ENCODE measurements around the gene ROBO1. TPM values are rescaled to one million over a fixed set of nuclear protein-coding genes. Genes with fewer than 3 reads are reported as not detected.

ROBO1 gene
- total RNA-seq, 3 donors from 2014 or later = 12.7 to 50.7 (median 23.6) TPM

DNA sequence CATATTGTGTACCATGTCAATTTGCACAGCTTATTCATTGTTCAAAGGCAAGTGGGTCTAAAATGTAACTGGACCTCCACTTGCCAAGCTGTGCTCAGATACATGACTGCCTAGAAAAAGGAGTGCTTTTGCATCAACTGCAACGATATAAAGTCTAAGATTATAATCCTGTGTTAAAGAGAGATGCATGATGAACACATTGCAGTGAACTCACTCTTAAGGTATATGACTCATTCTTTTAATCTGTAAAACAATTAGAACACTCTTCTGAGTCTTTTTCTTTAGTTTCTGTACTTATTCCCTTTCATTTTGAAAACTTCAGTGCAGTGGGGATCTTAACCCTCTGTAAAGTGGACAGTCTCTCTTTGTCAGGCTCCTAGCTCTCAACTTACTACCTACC, 982.8 kb downstream of the ROBO1 start:
- no peaks in the 10 kb centered on the region for H3K4me1 ChIP-seq
- intact Hi-C loops (cut with DNase I; ENCODE audit: low total_unique reads) = no loop called here
- H3K36me3 ChIP-seq = no peaks in the 10 kb centered on the region
- H3K4me3 ChIP-seq = no peak overlapping the region
- TF ChIP-seq POLR2AphosphoS5 (IDR thresholded peaks at IDR 0.05) (no peak), POLR2A (IDR thresholded peaks at IDR 0.05) (no peak)
- TF ChIP-seq, protein P1, sequence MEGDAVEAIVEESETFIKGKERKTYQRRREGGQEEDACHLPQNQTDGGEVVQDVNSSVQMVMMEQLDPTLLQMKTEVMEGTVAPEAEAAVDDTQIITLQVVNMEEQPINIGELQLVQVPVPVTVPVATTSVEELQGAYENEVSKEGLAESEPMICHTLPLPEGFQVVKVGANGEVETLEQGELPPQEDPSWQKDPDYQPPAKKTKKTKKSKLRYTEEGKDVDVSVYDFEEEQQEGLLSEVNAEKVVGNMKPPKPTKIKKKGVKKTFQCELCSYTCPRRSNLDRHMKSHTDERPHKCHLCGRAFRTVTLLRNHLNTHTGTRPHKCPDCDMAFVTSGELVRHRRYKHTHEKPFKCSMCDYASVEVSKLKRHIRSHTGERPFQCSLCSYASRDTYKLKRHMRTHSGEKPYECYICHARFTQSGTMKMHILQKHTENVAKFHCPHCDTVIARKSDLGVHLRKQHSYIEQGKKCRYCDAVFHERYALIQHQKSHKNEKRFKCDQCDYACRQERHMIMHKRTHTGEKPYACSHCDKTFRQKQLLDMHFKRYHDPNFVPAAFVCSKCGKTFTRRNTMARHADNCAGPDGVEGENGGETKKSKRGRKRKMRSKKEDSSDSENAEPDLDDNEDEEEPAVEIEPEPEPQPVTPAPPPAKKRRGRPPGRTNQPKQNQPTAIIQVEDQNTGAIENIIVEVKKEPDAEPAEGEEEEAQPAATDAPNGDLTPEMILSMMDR (IDR thresholded peaks at IDR 0.05) = no peak
- no peaks in the 10 kb centered on the region for H3K27me3 ChIP-seq
- H3K9me3 ChIP-seq = no peaks in the 10 kb centered on the region
- no peak overlapping the region for H3K27ac ChIP-seq
- DNase-seq (ENCODE audit: low spot score in 2 of 2) = no peak

DNA sequence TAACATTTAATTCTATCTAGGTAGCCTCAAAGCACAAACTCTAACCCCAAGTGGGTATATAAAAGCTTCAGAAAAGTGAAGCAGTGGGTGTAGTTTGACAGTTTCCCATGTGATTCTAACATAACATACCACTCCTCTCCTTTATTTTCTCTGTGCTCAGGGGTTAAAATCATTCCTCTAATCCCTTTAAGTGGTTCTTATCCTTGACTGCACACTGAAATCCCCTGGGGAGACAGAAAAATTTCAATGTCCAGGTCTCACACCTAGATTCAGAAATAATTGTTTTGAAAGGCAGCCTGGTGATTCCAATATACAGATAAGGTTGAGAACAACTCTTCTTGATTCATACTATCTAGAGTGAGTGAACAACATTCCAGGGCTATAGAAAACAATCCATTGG, 986.4 kb downstream of the ROBO1 start:
- Histone ChIP-seq H3K27ac (no peak overlapping the region), H3K4me3 (no peak overlapping the region), H3K4me1 (no peaks in the 10 kb centered on the region), H3K36me3 (no peaks in the 10 kb centered on the region), H3K9me3 (no peaks in the 10 kb centered on the region), H3K27me3 (no peaks in the 10 kb centered on the region)
- TF ChIP-seq, protein P1 (IDR thresholded peaks at IDR 0.05) = no peak
- TF ChIP-seq POLR2AphosphoS5 (IDR thresholded peaks at IDR 0.05) (no peak), POLR2A (IDR thresholded peaks at IDR 0.05) (no peak)
- DNase-seq (ENCODE audit: low spot score in 2 of 2) = no peak
- intact Hi-C loops (cut with DNase I; ENCODE audit: low total_unique reads) = no loop called here

DNA sequence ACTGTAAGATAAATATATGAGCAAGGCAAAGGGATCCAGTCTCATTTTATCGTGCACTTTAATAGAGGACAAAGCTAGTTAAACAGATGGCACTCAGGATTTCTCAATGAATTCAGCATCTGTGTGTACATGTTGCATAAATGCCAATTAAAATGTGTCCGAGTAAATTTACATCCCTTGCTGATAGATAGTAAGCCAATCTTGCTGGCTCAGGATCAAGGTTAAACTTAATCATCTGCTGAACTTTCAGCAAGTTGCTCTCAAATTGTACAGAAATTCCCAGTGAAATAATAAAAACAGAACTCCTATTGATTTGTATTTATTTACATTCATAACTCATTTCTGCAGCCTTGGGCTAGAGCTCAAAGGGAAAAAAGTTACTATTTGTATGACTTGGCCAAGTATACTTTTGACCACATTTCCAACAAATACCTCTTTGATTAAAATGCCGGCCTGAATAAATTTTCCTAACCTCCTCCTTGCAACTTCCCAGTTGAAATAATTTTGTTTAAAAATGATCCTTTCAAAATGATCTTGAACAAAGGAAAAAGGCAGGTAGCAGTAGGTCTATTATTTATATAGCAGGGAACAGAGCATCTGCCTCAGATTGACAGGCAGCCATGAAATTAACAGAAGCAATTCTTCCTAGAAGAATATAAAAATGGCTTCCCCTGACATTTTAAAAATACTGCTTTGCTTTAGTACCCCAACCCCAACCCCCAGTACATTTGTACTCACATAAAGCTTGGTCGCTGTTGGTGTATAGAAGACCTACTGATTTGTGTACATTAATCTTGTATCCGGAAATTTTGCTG, 1001.9 kb downstream of the ROBO1 start:
- no peaks in the 10 kb centered on the region for H3K36me3 ChIP-seq
- no peak overlapping the region for H3K4me3 ChIP-seq
- H3K27me3 ChIP-seq = no peaks in the 10 kb centered on the region
- H3K4me1 ChIP-seq = no peaks in the 10 kb centered on the region
- no peak overlapping the region for H3K27ac ChIP-seq
- intact Hi-C loops (cut with DNase I; ENCODE audit: low total_unique reads) = loop anchor here (5.0 kb wide), 1 partner anchor 434 kb away; no protein-coding TSS in a partner anchor
- no peak for DNase-seq (ENCODE audit: low spot score in 2 of 2)
- H3K9me3 ChIP-seq = no peaks in the 10 kb centered on the region
- TF ChIP-seq, protein P1 (IDR thresholded peaks at IDR 0.05) = no peak
- TF ChIP-seq POLR2A (IDR thresholded peaks at IDR 0.05) = no peak
- TF ChIP-seq POLR2AphosphoS5 (IDR thresholded peaks at IDR 0.05) = no peak

DNA sequence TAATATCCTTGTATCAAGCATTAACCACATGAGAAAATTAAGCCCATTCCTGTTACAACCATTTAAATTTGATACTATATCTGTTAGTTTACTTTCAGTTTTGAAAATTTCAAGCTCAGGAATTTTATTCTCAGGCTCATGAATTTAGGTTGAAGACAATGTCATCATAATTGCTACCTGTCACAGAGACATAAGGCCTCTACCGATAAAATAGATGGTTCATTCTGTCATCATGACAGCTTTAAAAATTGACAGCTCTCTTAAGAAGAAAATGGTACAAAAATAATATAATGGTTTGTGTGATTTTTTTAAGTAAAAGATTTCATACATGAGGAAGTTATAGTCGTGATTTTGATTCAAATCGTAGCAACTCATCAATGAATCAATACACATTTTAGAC, 1003.2 kb downstream of the ROBO1 start:
- TF ChIP-seq POLR2A (IDR thresholded peaks at IDR 0.05) (no peak), POLR2AphosphoS5 (IDR thresholded peaks at IDR 0.05) (no peak)
- TF ChIP-seq, protein P1 (IDR thresholded peaks at IDR 0.05) = no peak
- intact Hi-C loops (cut with DNase I; ENCODE audit: low total_unique reads) = loop anchor here (5.0 kb wide), 1 partner anchor 432 kb away; no protein-coding TSS in a partner anchor
- H3K4me3 ChIP-seq = no peak overlapping the region
- H3K9me3 ChIP-seq = no peaks in the 10 kb centered on the region
- DNase-seq (ENCODE audit: low spot score in 2 of 2) = no peak
- no peaks in the 10 kb centered on the region for H3K27me3 ChIP-seq
- no peaks in the 10 kb centered on the region for H3K36me3 ChIP-seq
- H3K4me1 ChIP-seq = no peaks in the 10 kb centered on the region
- no peak overlapping the region for H3K27ac ChIP-seq

DNA sequence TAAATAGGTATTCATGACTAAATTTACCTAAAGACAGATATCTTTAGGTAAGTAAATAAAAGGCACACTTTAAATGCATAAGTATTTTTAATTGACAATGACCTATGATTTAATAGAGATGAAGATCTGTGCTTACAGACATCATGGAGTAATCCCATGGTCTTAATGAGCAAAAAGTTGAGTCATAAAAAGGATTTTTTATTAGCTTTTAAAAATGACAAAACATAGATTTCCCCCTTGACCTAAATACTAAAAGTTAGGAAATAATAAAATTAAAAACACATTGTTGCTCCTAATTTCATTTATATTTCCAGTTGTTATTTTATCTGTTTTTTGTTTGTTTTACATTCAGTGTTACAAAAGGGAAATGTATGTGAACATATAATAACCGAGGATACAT, 1005.7 kb downstream of the ROBO1 start:
- Histone ChIP-seq H3K4me3 (no peak overlapping the region), H3K27ac (no peak overlapping the region), H3K36me3 (no peaks in the 10 kb centered on the region), H3K4me1 (no peaks in the 10 kb centered on the region), H3K27me3 (no peaks in the 10 kb centered on the region), H3K9me3 (no peaks in the 10 kb centered on the region)
- TF ChIP-seq POLR2A (IDR thresholded peaks at IDR 0.05) = no peak
- TF ChIP-seq, protein P1 (IDR thresholded peaks at IDR 0.05) = no peak
- TF ChIP-seq POLR2AphosphoS5 (IDR thresholded peaks at IDR 0.05) = no peak
- intact Hi-C loops (cut with DNase I; ENCODE audit: low total_unique reads) = no loop called here
- no peak for DNase-seq (ENCODE audit: low spot score in 2 of 2)
